ENCODE data around the gene BLTP1. TPM values are rescaled to one million over a fixed set of nuclear protein-coding genes. Genes with fewer than 3 reads are reported as not detected.

BLTP1 gene
- total and polyA plus RNA-seq, 2 of the 13 experiments (the other 11 are each of a cell fraction or from before 2014, with no cell fraction given), result 27.7 to 33.1 TPM

DNA sequence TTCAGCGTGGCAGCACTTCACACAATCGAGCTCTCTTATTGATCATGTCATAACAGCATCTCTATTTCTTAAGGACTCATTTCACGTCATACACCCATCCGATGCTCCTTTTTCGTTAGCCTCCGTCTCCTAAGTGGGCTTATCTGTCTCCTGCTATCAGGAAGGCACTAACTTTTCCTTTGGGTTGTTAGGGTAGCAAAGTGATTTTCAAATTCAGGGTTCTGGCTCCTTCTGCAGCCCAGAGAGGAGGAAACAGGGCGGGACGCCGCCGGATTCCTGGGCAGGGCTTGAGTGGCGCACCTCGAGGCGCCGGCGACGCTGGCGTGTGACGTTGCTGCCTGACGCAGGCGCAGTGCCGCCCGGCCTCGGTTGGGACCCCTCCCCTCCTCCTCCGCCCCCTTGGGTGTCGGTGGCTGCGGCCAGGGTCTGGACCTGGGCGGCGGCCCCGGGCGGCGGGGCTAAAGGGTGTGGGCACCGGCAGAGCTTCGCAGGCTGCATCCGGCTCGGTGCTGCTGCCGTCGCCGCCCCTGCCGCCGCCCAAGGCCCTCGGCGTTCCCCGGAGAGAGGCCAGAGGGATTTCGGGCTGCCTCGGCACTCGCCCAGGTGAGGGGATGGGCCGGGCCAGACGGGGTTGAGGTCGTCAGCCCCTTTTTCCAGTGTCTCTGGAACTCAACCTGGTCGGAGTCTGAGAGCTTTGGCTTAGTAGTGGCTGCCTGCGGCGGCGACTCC is at the start of gene BLTP1 (continued):
- TF ChIP-seq ATAD3A (CRISPR knock-in tag; IDR thresholded peaks at IDR 0.05), result no peak
- TF ChIP-seq CBX5 (CRISPR knock-in tag; IDR thresholded peaks at IDR 0.05; ENCODE audit: borderline replicate concordance), result no peak
- no peak for TF ChIP-seq NR2F2 (IDR thresholded peaks at IDR 0.05; ENCODE audit: borderline replicate concordance, low read depth)
- TF ChIP-seq ZBTB40 (IDR thresholded peaks at IDR 0.05), result no peak
- TF ChIP-seq ZBTB40 (CRISPR knock-in tag; IDR thresholded peaks at IDR 0.05), result 0 out of 2 replicates have a peak, but pooled peaks have one; percentile 22
- no peak for TF ChIP-seq ZNF101 (CRISPR knock-in tag; IDR thresholded peaks at IDR 0.05; ENCODE audit: borderline replicate concordance, low read depth)
- no peak for TF ChIP-seq MBD4 (IDR thresholded peaks at IDR 0.05; ENCODE audit: borderline replicate concordance, low read length)
- peak; percentile 74 for TF ChIP-seq ZFY (CRISPR knock-in tag; IDR thresholded peaks at IDR 0.05)
- TF ChIP-seq ZNF567 (CRISPR knock-in tag; IDR thresholded peaks at IDR 0.05; ENCODE audit: borderline replicate concordance), result 0 out of 2 replicates have a peak, but pooled peaks have one; percentile 77
- TF ChIP-seq SIN3A (IDR thresholded peaks at IDR 0.05; ENCODE audit: borderline replicate concordance, low read depth, low read length), result peak; percentile 54; the same call in 1 of the 2 replicates
- peak; percentile 19; the same call in 1 of the 2 replicates for TF ChIP-seq ETV5 (CRISPR knock-in tag; IDR thresholded peaks at IDR 0.05; ENCODE audit: borderline replicate concordance)
- no peak for TF ChIP-seq ZNF530 (CRISPR knock-in tag; IDR thresholded peaks at IDR 0.05; ENCODE audit: low read depth)
- TF ChIP-seq, protein P1, sequence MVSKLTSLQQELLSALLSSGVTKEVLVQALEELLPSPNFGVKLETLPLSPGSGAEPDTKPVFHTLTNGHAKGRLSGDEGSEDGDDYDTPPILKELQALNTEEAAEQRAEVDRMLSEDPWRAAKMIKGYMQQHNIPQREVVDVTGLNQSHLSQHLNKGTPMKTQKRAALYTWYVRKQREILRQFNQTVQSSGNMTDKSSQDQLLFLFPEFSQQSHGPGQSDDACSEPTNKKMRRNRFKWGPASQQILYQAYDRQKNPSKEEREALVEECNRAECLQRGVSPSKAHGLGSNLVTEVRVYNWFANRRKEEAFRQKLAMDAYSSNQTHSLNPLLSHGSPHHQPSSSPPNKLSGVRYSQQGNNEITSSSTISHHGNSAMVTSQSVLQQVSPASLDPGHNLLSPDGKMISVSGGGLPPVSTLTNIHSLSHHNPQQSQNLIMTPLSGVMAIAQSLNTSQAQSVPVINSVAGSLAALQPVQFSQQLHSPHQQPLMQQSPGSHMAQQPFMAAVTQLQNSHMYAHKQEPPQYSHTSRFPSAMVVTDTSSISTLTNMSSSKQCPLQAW (CRISPR knock-in tag; IDR thresholded peaks at IDR 0.05), result peak; percentile 34; the same call in 1 of the 2 replicates
- TF ChIP-seq ZNF710 (CRISPR knock-in tag; IDR thresholded peaks at IDR 0.05; ENCODE audit: borderline replicate concordance), result 0 out of 2 replicates have a peak, but pooled peaks have one; percentile 39
- TF ChIP-seq ZNF350 (CRISPR knock-in tag; IDR thresholded peaks at IDR 0.05; ENCODE audit: borderline replicate concordance, low read depth), result 0 out of 2 replicates have a peak, but pooled peaks have one; percentile 59
- TF ChIP-seq ERF (CRISPR knock-in tag; IDR thresholded peaks at IDR 0.05), result peak; percentile 53; the same call in 1 of the 2 replicates

Data from HepG2 (cell line).